CD4-positive, alpha-beta T cell treated with Interleukin-4 for 4 hours (primary cell): ENCODE results near the gene SIL1.

Source experiments
- DNase-seq: peaks from one replicate; pipeline ENCODE4 v3.0.0-alpha.2; 2020

Gene SIL1

GRCh38 chr5:138951986-138952735, 246.0 kb downstream of the SIL1 start:
- DNase-seq = no peak

GRCh38 chr5:138951091-138951985, 246.8 kb downstream of the SIL1 start:
- DNase-seq = no peak

GRCh38 chr5:138950421-138951031, 247.6 kb downstream of the SIL1 start:
- DNase-seq = no peak

- DNase-seq = no peak
Observed at GRCh38 chr5:138949988-138950387, 248.2 kb downstream of the SIL1 start.

- no peak for DNase-seq
Observed at GRCh38 chr5:138949223-138949574, 249.0 kb downstream of the SIL1 start.

GRCh38 chr5:138948471-138949222, 249.5 kb downstream of the SIL1 start:
- no peak for DNase-seq

- no peak for DNase-seq
Observed at GRCh38 chr5:138947780-138948179, 250.4 kb downstream of the SIL1 start.

- no peak for DNase-seq
Observed at GRCh38 chr5:138946831-138947560, 251.2 kb downstream of the SIL1 start.

- DNase-seq = no peak
Observed at GRCh38 chr5:138946241-138946623, 251.9 kb downstream of the SIL1 start.

- DNase-seq = no peak
Observed at GRCh38 chr5:138945421-138946240, 252.5 kb downstream of the SIL1 start.

GRCh38 chr5:138944527-138945322, 253.4 kb downstream of the SIL1 start:
- DNase-seq = no peak

- no peak for DNase-seq
Observed at GRCh38 chr5:138943599-138944173, 254.5 kb downstream of the SIL1 start.

GRCh38 chr5:138942861-138943260, 255.3 kb downstream of the SIL1 start:
- no peak for DNase-seq

GRCh38 chr5:138942066-138942465, 256.1 kb downstream of the SIL1 start:
- no peak for DNase-seq

- no peak for DNase-seq
Observed at GRCh38 chr5:138938526-138938925, 259.6 kb downstream of the SIL1 start.

GRCh38 chr5:138937392-138938387, 260.5 kb downstream of the SIL1 start:
- DNase-seq = no peak

GRCh38 chr5:138936968-138937345, 261.2 kb downstream of the SIL1 start:
- DNase-seq = no peak

GRCh38 chr5:138936225-138936967, 261.8 kb downstream of the SIL1 start:
- no peak for DNase-seq
